HEK293T (cell line): ENCODE data around the gene PLXNB1.
A peak's percentile ranks its signal among the peaks of the same experiment; 100 is the strongest.

ENCODE experiments used
- CTCF ChIA-PET: fragments of 350-600 bp; formaldehyde crosslinking; extraction: SDS; loops from one replicate; lab custom pipeline; 2021; ENCODE audit warnings: antibody characterized with exemption, inconsistent platforms; lab: Yijun Ruan, JAX
- POLR2A ChIA-PET: fragments of 350-600 bp; formaldehyde crosslinking; extraction: SDS; loops from one replicate; lab custom pipeline; 2020; ENCODE audit warnings: antibody characterized with exemption, inconsistent platforms; lab: Yijun Ruan, JAX
- DNase-seq: peaks from one replicate; pipeline ENCODE4 v3.0.0; 2012; ENCODE audit warnings: mixed read lengths; ENCODE audit errors: extremely low spot score
- ARNT ChIP-seq: fragments of 450-650 bp; IDR thresholded peaks from 2 replicates; pipeline ENCODE4 v1.6.1; 2017; ENCODE audit warnings: mild to moderate bottlenecking
- BHLHE40 ChIP-seq: fragments of 450-650 bp; IDR thresholded peaks from 2 replicates; pipeline ENCODE4 v1.6.1; 2016; ENCODE audit warnings: mild to moderate bottlenecking, moderate library complexity, borderline replicate concordance
- CTBP1 ChIP-seq: fragments of 450-650 bp; IDR thresholded peaks from 2 replicates; pipeline ENCODE4 v1.6.1; 2016; ENCODE audit warnings: borderline replicate concordance
- ELF4 ChIP-seq: fragments of 450-650 bp; IDR thresholded peaks from 2 replicates; pipeline ENCODE4 v1.6.1; 2017; ENCODE audit warnings: antibody characterized with exemption
- FOXA1 ChIP-seq: fragments of 450-650 bp; IDR thresholded peaks from 2 replicates; pipeline ENCODE4 v1.6.1; 2016; ENCODE audit warnings: mild to moderate bottlenecking
- FOXK2 ChIP-seq: fragments of 450-650 bp; IDR thresholded peaks from 2 replicates; pipeline ENCODE4 v1.6.1; 2016; ENCODE audit warnings: mild to moderate bottlenecking
- FOXM1 ChIP-seq: fragments of 450-650 bp; IDR thresholded peaks from 2 replicates; pipeline ENCODE4 v1.6.1; 2017; ENCODE audit warnings: mild to moderate bottlenecking, borderline replicate concordance
- HDGF ChIP-seq: fragments of 450-650 bp; IDR thresholded peaks from 2 replicates; pipeline ENCODE4 v1.6.1; 2017; ENCODE audit warnings: antibody characterized with exemption, borderline replicate concordance
- L3MBTL2 ChIP-seq: fragments of 450-650 bp; conservative IDR thresholded peaks from 2 replicates; pipeline ENCODE4 v1.6.1; 2016; ENCODE audit warnings: mild to moderate bottlenecking
- LEF1 ChIP-seq: fragments of 450-650 bp; IDR thresholded peaks from 2 replicates; pipeline ENCODE4 v1.6.1; 2017; ENCODE audit warnings: mild to moderate bottlenecking, borderline replicate concordance
- NFRKB ChIP-seq: fragments of 450-650 bp; IDR thresholded peaks from 2 replicates; pipeline ENCODE4 v1.6.1; 2016; ENCODE audit warnings: mild to moderate bottlenecking, moderate library complexity
- SP1 ChIP-seq: fragments of 450-650 bp; IDR thresholded peaks from 2 replicates; pipeline ENCODE4 v1.6.1; 2017
- SUZ12 ChIP-seq: fragments of 450-650 bp; IDR thresholded peaks from 2 replicates; pipeline ENCODE4 v1.6.1; 2016; ENCODE audit warnings: mild to moderate bottlenecking
- TARDBP ChIP-seq: fragments of 450-650 bp; IDR thresholded peaks from 2 replicates; pipeline ENCODE4 v1.6.1; 2016
- ZNF384 ChIP-seq: fragments of 450-650 bp; IDR thresholded peaks from 2 replicates; pipeline ENCODE4 v1.6.1; 2016
- TF ChIP-seq, protein P1 (sequence below): fragments of 450-650 bp; IDR thresholded peaks from 2 replicates; pipeline ENCODE4 v1.6.1; 2016

Gene PLXNB1

DNA sequence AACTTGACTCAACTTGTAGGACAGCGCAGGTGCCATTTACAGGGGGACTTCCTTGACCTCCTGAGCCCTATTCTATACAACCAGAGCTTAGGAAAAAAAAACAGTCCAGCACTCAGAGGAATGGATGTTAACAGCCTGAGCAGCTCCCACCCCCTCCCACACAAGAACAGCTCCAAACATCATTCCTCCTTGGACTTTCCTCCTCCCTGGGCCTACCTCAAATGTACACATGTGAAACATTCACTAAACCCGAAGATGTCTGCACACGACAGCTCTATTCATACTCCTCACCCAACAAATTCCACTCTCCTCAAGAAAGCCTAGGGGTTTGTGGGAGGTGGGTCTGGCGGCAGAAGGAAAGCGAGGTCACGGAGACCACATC lies 16.1 kb upstream of the PLXNB1 start:
- TF ChIP-seq FOXK2: no peak
- no peak for TF ChIP-seq CTBP1
- no peak for TF ChIP-seq FOXA1
- no peak for TF ChIP-seq SP1
- TF ChIP-seq ZNF384: no peak
- no peak for TF ChIP-seq LEF1
- no peak for TF ChIP-seq ARNT
- TF ChIP-seq L3MBTL2: no peak
- no peak for TF ChIP-seq HDGF
- no peak for TF ChIP-seq FOXM1
- no peak for DNase-seq
- ChIA-PET POLR2A (interaction anchor here (0.9 to 2.7 kb wide), 26 partner anchors 10 to 257 kb away, joined by 3 to 28 read pairs (median 4); partner anchors contain the start of genes CDC25A, PFKFB4, SHISA5 and ZNF589), CTCF (interaction anchor here (1.5 to 3.8 kb wide), 3 partner anchors 10 to 103 kb away, joined by 5 to 54 read pairs (median 6); no protein-coding TSS in a partner anchor)

DNA sequence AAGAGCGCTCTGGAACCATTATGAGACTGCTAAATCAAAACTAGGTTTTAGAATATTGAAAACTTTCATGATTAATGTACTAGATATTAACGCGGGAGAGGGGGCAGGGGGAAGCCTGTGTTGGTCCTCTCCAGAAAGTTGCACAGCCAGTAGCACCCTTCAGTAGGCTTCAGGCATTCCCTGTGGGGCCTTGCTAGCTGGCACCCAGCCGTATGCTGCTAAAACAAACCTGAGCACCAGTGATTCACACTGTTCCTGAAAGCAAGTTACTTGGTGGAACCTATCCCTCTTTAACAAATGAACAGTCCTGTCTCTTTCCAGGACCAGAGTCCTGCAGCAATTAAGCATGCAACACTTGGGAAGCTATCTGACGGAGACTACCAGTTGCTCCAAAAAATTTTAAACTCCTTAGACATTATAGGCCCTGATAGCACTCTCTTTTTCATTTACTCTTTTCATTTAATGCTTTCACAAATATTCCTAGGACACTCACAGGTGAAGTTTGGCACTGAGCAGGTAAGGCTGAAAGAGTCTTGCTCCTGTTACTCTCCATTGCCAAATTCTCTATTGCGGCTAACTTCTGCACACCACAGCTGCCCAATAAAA lies 15.5 kb upstream of the PLXNB1 start:
- no peak for DNase-seq
- ChIA-PET CTCF (interaction anchor here (1.5 to 3.8 kb wide), 3 partner anchors 9 to 104 kb away, joined by 5 to 54 read pairs (median 6); no protein-coding TSS in a partner anchor), POLR2A (interaction anchor here (1.2 to 2.7 kb wide), 13 partner anchors 9 to 104 kb away, joined by 3 to 28 read pairs (median 7); no protein-coding TSS in a partner anchor)
- TF ChIP-seq HDGF (no peak), FOXK2 (no peak), SUZ12 (no peak), ZNF384 (no peak), CTBP1 (no peak), BHLHE40 (no peak), FOXA1 (no peak), NFRKB (no peak), ELF4 (no peak), LEF1 (no peak), SP1 (no peak)

DNA sequence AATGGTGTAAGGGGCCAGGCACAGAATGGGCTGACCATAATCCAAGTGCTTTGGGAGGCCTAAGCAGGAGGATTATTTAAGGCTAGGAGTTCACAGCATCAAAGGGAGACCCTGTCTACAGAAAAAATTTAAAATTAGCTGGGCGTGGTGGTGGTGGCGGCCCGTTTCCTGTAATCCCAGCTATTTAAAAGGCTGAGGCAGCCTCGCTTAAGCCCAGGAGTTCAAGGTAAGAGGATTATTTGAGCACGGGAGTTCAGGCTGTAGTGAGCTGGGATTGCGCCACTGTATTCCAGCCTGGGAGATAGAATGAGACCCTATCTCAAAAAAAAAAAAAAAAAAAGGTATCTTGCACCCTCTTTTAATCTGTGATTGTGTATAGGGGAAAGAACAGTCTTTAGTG lies 12.1 kb upstream of the PLXNB1 start:
- POLR2A ChIA-PET: interaction anchor here (0.7 kb wide), 1 partner anchor 9 kb away, joined by 3 read pairs; no protein-coding TSS in a partner anchor
- TF ChIP-seq NFRKB (no peak), FOXM1 (no peak), SP1 (no peak), ELF4 (no peak), FOXA1 (no peak), TARDBP (no peak), ARNT (no peak), BHLHE40 (no peak), HDGF (no peak), LEF1 (no peak), L3MBTL2 (no peak)
- TF ChIP-seq, protein P1, sequence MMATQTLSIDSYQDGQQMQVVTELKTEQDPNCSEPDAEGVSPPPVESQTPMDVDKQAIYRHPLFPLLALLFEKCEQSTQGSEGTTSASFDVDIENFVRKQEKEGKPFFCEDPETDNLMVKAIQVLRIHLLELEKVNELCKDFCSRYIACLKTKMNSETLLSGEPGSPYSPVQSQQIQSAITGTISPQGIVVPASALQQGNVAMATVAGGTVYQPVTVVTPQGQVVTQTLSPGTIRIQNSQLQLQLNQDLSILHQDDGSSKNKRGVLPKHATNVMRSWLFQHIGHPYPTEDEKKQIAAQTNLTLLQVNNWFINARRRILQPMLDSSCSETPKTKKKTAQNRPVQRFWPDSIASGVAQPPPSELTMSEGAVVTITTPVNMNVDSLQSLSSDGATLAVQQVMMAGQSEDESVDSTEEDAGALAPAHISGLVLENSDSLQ: no peak
- no peak for DNase-seq
- CTCF ChIA-PET: no interaction called here

DNA sequence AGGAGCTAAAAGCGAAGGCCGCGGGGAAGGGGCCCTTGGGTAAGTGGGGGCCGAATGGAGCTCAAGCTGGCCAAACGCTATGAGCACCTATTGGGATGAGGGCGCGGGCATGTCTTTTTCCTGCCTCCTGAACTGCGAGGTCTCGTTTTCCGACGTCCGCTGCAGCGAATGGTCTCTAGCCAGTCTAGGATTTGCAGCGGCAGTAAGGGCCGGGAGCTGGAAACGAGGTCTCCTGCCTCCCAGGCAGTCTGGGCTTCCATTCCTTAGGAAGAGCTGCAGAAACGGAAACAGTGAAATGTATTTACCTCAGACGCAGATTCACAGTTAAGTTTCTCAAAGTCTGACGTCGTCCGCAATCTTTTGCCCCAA lies 10.7 kb upstream of the PLXNB1 start:
- POLR2A ChIA-PET: interaction anchor here (0.8 to 2.2 kb wide), 12 partner anchors 8 to 222 kb away, joined by 3 to 19 read pairs (median 4); partner anchors contain the start of genes CELSR3, PLXNB1 and ZNF589
- TF ChIP-seq FOXK2: no peak
- TF ChIP-seq L3MBTL2: no peak
- TF ChIP-seq TARDBP: no peak
- TF ChIP-seq FOXA1: no peak
- CTCF ChIA-PET: interaction anchor here (1.3 to 2.7 kb wide), 2 partner anchors 33 to 40 kb away, joined by 3 to 21 read pairs; no protein-coding TSS in a partner anchor
- no peak for DNase-seq

DNA sequence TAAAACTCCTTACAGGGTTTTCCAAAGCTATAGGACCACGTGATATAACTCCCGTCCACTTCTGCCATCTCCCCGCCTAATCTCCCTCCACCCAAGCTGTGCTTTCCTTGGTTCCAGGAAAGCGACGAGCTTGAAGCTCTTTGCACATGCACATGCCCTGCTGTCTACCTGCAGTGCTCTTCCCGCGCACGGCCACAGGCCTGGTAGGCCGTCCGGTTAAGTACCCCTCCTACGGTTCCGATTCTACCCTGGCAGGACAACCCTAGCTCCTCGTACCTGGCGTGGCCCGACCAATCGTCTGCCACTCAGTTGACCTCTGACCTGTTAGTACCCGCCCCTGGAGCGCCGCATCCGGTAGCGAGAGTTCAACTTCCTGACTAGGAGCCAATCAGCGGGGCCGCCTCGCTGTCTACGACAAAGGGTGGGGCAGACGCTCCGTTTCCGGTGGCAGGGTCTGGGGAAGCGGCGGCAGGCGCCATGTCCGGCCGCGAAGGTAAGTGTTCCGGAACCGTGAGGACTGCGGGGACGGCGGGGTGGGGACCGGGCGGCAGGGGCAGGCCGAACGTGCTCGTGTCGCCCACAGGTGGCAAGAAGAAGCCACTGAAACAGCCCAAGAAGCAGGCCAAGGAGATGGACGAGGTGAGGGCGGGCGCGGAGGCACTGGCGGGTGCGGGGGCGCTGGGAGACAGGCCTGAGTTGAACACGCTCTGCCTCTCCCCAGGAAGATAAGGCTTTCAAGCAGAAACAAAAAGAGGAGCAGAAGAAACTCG lies 10.1 kb upstream of the PLXNB1 start, which contains the start of the genes CCDC51 and TMA7:
Gene CCDC51, minus strand, starts transcription at position 300 of the 770 bp plus-strand sequence. CDS start 4,991 bp downstream, outside the sequence.
Gene TMA7, plus strand, starts transcription at position 438 of the 770 bp plus-strand sequence. Its CDS starts 40 bp downstream, at position 478.
- DNase-seq: peak; percentile 97
- ChIA-PET POLR2A (interaction anchor here (0.5 to 2.2 kb wide), 35 partner anchors 8 to 615 kb away, joined by 3 to 19 read pairs (median 4); partner anchors contain the start of genes CDC25A, CELSR3, PFKFB4 and PLXNB1), CTCF (interaction anchor here (0.7 to 2.7 kb wide), 6 partner anchors 33 to 187 kb away, joined by 3 to 21 read pairs (median 3); no protein-coding TSS in a partner anchor)
- TF ChIP-seq CTBP1: no peak
- peak; percentile 76 for TF ChIP-seq ELF4
- no peak for TF ChIP-seq FOXM1
- no peak for TF ChIP-seq TARDBP
- no peak for TF ChIP-seq SP1
- TF ChIP-seq ZNF384: no peak
- TF ChIP-seq HDGF: no peak
- TF ChIP-seq FOXA1: no peak
- no peak for TF ChIP-seq ARNT
- no peak for TF ChIP-seq SUZ12
- TF ChIP-seq L3MBTL2: peak; percentile 98
- no peak for TF ChIP-seq NFRKB
- TF ChIP-seq FOXK2: no peak
- TF ChIP-seq, protein P1: peak; percentile 95
- no peak for TF ChIP-seq LEF1
